ENCODE results near the gene SKOR1.

SKOR1 gene

DNA sequence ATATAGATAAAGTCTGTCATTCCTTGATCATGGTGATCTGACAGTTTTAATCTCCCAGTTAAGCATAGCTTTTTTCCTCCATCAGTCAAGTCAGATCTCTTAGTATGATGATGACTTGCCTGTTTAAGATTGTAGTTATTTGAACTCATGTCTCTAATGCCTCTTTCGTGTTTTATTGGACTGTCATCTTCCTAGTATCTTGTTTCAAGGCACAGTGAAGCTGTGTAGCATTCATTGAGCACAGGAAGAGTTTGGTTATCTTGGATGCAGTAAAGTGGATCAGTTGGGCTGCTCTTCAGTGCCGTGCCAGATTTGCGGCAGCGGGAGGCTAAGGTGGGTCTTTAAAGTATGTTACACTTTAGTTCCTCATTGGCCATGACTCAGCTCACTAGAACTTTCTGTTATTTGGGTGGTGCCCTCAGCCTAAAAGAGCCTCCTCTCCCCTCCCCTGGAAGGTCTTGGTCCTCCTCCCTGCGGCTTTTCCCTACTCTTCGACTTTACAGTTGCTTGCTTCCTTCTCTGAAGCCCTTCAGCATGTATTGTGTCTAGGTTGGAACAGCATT, 45.7 kb upstream of the SKOR1 start:
- no peak overlapping the region for H3K4me3 ChIP-seq (ENCODE audit: low read length)
- DNase-seq (ENCODE audit: low read depth) = no peak
- TF ChIP-seq, protein P1, sequence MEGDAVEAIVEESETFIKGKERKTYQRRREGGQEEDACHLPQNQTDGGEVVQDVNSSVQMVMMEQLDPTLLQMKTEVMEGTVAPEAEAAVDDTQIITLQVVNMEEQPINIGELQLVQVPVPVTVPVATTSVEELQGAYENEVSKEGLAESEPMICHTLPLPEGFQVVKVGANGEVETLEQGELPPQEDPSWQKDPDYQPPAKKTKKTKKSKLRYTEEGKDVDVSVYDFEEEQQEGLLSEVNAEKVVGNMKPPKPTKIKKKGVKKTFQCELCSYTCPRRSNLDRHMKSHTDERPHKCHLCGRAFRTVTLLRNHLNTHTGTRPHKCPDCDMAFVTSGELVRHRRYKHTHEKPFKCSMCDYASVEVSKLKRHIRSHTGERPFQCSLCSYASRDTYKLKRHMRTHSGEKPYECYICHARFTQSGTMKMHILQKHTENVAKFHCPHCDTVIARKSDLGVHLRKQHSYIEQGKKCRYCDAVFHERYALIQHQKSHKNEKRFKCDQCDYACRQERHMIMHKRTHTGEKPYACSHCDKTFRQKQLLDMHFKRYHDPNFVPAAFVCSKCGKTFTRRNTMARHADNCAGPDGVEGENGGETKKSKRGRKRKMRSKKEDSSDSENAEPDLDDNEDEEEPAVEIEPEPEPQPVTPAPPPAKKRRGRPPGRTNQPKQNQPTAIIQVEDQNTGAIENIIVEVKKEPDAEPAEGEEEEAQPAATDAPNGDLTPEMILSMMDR (conservative IDR thresholded peaks at IDR 0.05; ENCODE audit: low read length) = no peak

GRCh38 chr15:67781061-67781460, 44.2 kb upstream of the SKOR1 start:
- TF ChIP-seq, protein P1 (conservative IDR thresholded peaks at IDR 0.05; ENCODE audit: low read length) = no peak
- DNase-seq (ENCODE audit: low read depth) = no peak
- H3K4me3 ChIP-seq (ENCODE audit: low read length) = no peak overlapping the region

DNA sequence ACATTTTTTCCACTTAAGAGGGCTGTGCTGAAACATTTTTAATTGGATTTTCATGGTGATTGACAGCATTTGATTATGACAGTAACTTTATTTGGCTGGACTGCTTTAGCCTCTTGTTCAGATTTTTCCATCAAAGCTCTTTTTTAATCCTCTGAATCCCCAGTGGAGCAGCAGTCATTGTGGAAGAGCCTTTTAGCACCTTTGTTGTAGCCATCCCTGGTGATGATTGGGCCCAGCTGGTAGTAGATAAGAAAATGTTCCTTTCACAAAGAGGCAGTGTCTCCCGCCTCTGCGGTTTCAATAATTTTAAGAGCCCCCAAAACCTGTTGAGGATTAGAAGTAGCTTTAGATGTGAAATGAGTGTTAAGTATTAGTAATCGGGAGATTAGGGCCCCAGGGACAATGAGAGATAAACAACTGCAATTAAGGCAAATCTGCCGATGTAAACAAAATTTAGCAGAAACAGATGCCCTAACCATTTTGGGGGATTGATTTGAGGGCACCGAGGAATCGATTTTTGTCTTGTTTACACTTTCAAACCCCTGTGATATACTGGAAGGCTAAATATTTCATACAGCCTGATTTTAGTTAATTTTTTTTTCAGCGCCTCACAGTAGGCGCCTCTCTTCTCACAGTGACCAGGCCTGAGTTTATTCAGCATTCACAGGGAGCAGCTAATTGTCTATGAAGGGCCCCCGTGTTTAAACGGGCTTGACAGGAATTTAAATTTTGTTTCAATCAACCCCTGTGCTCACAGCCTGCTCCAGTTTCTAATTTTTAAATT, 43.2 kb upstream of the SKOR1 start:
- no peak for DNase-seq (ENCODE audit: low read depth)
- no peak overlapping the region for H3K4me3 ChIP-seq (ENCODE audit: low read length)
- TF ChIP-seq, protein P1 (conservative IDR thresholded peaks at IDR 0.05; ENCODE audit: low read length) = no peak

DNA sequence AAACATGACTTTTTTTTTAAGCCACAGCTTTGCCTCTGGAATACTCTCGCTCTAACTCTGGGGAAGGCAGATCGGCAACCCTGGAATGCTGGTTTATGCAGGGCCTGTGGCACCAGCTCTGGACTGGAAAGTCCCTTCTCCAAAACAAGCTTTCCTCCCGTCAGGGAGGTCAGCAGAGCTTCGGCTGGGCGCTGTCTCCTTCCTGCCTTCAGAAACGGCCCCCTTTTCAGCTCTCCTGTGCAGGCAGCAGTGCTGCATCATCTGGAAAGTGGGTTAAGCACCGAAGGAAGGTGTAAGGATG, 42.7 kb upstream of the SKOR1 start:
- TF ChIP-seq, protein P1 (conservative IDR thresholded peaks at IDR 0.05; ENCODE audit: low read length) = no peak
- H3K4me3 ChIP-seq (ENCODE audit: low read length) = no peak overlapping the region
- no peak for DNase-seq (ENCODE audit: low read depth)

GRCh38 chr15:67783303-67783702, 42.0 kb upstream of the SKOR1 start:
- DNase-seq (ENCODE audit: low read depth) = no peak
- TF ChIP-seq, protein P1 (conservative IDR thresholded peaks at IDR 0.05; ENCODE audit: low read length) = no peak
- no peak overlapping the region for H3K4me3 ChIP-seq (ENCODE audit: low read length)

- DNase-seq (ENCODE audit: low read depth) = no peak
- no peak overlapping the region for H3K4me3 ChIP-seq (ENCODE audit: low read length)
- TF ChIP-seq, protein P1 (conservative IDR thresholded peaks at IDR 0.05; ENCODE audit: low read length) = no peak
Measured at GRCh38 chr15:67784090-67784781, 41.1 kb upstream of the SKOR1 start.

Data from AG10803 (cell line).